ENCODE measurements around the gene GDPD3.
"Not testable (repeated sequence)": the region's sequence is repeated elsewhere in the genome, so short reads cannot be mapped to it uniquely, and the experiment has no call there.

GDPD3 gene

GRCh38 chr16:30113031-30113710 is at the start of gene GDPD3:
Gene GDPD3, minus strand, starts transcription at chr16:30113537. Its CDS starts 59 bp downstream, at chr16:30113478.
- DNase-seq: no peak

GRCh38 chr16:30157214-30157613 is 43.9 kb upstream of the GDPD3 start:
- no peak for DNase-seq

- DNase-seq: no peak
Measured at GRCh38 chr16:30155188-30155587, 41.9 kb upstream of the GDPD3 start.

- no peak for DNase-seq
Measured at GRCh38 chr16:30152517-30152916, 39.2 kb upstream of the GDPD3 start.

- DNase-seq: no peak
Measured at GRCh38 chr16:30151091-30151490, 37.8 kb upstream of the GDPD3 start.

GRCh38 chr16:30149250-30149930 is 36.1 kb upstream of the GDPD3 start:
- no peak for DNase-seq

- no peak for DNase-seq
Measured at GRCh38 chr16:30147843-30148510, 34.6 kb upstream of the GDPD3 start.

GRCh38 chr16:30145657-30146056 is 32.3 kb upstream of the GDPD3 start:
- DNase-seq: peak in 1 of 58 donors; percentile 4

- no peak for DNase-seq
Measured at GRCh38 chr16:30144917-30145316, 31.6 kb upstream of the GDPD3 start.

GRCh38 chr16:30144017-30144416 is 30.7 kb upstream of the GDPD3 start:
- no peak for DNase-seq

- no peak for DNase-seq
Measured at GRCh38 chr16:30143347-30143702, 30.0 kb upstream of the GDPD3 start.

GRCh38 chr16:30142672-30143346 is 29.5 kb upstream of the GDPD3 start:
- DNase-seq: no peak

GRCh38 chr16:30141750-30142149 is 28.4 kb upstream of the GDPD3 start:
- no peak for DNase-seq

GRCh38 chr16:30139583-30140481 is 26.5 kb upstream of the GDPD3 start:
- DNase-seq: no peak

- peak in 1 of 58 donors; percentile 12 for DNase-seq
Measured at GRCh38 chr16:30137897-30138296, 24.6 kb upstream of the GDPD3 start.

GRCh38 chr16:30136971-30137605 is 23.8 kb upstream of the GDPD3 start:
- DNase-seq: no peak

- DNase-seq: no peak
Measured at GRCh38 chr16:30132591-30132990, 19.3 kb upstream of the GDPD3 start.

GRCh38 chr16:30131869-30132475 is 18.6 kb upstream of the GDPD3 start:
- peak in 7 of 58 donors; percentile 2 to 30 (median 14) for DNase-seq

- no peak for DNase-seq
Measured at GRCh38 chr16:30127993-30128392, 14.7 kb upstream of the GDPD3 start.

GRCh38 chr16:30125690-30126089 is 12.4 kb upstream of the GDPD3 start:
- not testable (repeated sequence) for DNase-seq

Data from anterior cingulate cortex (tissue), 58 donors.